MCF 10A (cell line): Measurements from ENCODE around the gene RCL1. TPM values are rescaled to one million over a fixed set of nuclear protein-coding genes. Genes with fewer than 3 reads are reported as not detected.

Source experiments
- BruUV-seq: library from RNA; stranded (reverse); fragments of 400-500 nt; replicated peaks from 2 replicates; lab custom pipeline; 2021; lab: Mats Ljungman, UMichigan
- CTCF ChIA-PET: fragments of 300-600 bp; sonication (Branson Sonifier 250); formaldehyde crosslinking; extraction: SDS; loops from one replicate; lab custom pipeline; 2021; ENCODE audit warnings: antibody characterized with exemption, inconsistent platforms; lab: Yijun Ruan, JAX
- POLR2A ChIA-PET: fragments of 300-600, 350-650 bp; sonication (Branson Sonifier 250); formaldehyde crosslinking; extraction: SDS; loops from one replicate; lab custom pipeline; 2020; ENCODE audit warnings: antibody characterized with exemption, inconsistent platforms; lab: Yijun Ruan, JAX
- DNase-seq: peaks from one replicate; pipeline ENCODE4 v3.0.0-alpha.2; 2018; ENCODE audit not compliant: unreplicated experiment
- H3K27ac Mint-ChIP-seq: one replicate; pipeline ENCODE4 v1.8.0; 2022; ENCODE audit warnings: mild to moderate bottlenecking, low read depth, mixed read lengths; ENCODE audit not compliant: unreplicated experiment
- H3K27me3 Mint-ChIP-seq: one replicate; pipeline ENCODE4 v1.8.0; 2022; ENCODE audit warnings: mixed read lengths; ENCODE audit not compliant: insufficient read depth, unreplicated experiment
- H3K36me3 Mint-ChIP-seq: one replicate; pipeline ENCODE4 v1.8.0; 2022; ENCODE audit warnings: mild to moderate bottlenecking, moderate library complexity, mixed read lengths; ENCODE audit not compliant: insufficient read depth, unreplicated experiment
- H3K4me1 Mint-ChIP-seq: one replicate; pipeline ENCODE4 v1.8.0; 2022; ENCODE audit warnings: mixed read lengths; ENCODE audit not compliant: insufficient read depth, unreplicated experiment
- H3K4me3 Mint-ChIP-seq: one replicate; pipeline ENCODE4 v1.8.0; 2022; ENCODE audit warnings: mild to moderate bottlenecking, moderate library complexity, mixed read lengths; ENCODE audit not compliant: unreplicated experiment
- H3K9me3 Mint-ChIP-seq: one replicate; pipeline ENCODE4 v1.8.0; 2022; ENCODE audit warnings: mixed read lengths; ENCODE audit not compliant: unreplicated experiment
- CTCF ChIP-seq: fragments of 200-600 bp; IDR thresholded peaks from one replicate; pipeline ENCODE4 v1.8.0; 2022; ENCODE audit warnings: antibody characterized with exemption, mild to moderate bottlenecking; ENCODE audit not compliant: unreplicated experiment
- intact Hi-C: fragments of 100-400 bp; cut with micrococcal nuclease; formaldehyde crosslinking; loops from 2 replicates; pipeline ENCODE4 v1.14.1; 2022
- total RNA-seq: library from RNA; stranded (reverse); gene quantifications from 2 replicates; pipeline ENCODE4 v1.2.3, GENCODE V29; 2022

The RCL1 gene
- total RNA-seq, 1 experiment from 2014 or later, result 27.8 TPM

DNA sequence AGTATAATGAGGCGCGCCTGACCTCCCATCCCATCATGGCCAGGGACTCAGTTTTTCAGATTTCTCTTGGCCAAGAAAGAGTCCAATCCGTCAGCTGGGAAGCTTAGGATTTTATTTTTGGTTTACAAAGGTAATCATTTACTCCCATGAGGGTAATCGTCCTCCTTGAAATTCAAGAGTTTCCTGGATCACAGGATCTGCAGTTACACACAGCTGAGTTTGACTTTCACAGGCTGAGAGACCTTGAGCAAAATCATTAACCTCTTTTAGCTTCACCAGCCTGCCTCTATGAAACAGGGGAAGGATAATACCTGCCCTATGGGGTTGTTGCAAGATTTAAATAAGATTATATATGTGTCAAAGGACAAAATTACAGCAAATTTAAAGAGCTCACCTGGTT lies 36.3 kb upstream of the RCL1 start:
- ChIA-PET CTCF (interaction anchor here (0.8 to 17.8 kb wide), 7 partner anchors 10 to 1236 kb away, joined by 3 to 175 read pairs (median 7); partner anchors contain the start of genes JAK2 and RCL1), POLR2A (interaction anchor here (0.5 to 3.6 kb wide), 3 partner anchors 11 to 110 kb away, joined by 3 to 13 read pairs (median 5); no protein-coding TSS in a partner anchor)
- DNase-seq, result no peak
- Mint-ChIP-seq H3K4me1 (peaks cover 6% of the 10 kb centered on the region), H3K4me3 (no peak overlapping the region), H3K36me3 (no peaks in the 10 kb centered on the region), H3K9me3 (no peaks in the 10 kb centered on the region), H3K27ac (no peak overlapping the region), H3K27me3 (peaks cover 6% of the 10 kb centered on the region)
- BruUV-seq, result no TSS peak
- intact Hi-C loops, result no loop called here
- TF ChIP-seq CTCF, result no peak

DNA sequence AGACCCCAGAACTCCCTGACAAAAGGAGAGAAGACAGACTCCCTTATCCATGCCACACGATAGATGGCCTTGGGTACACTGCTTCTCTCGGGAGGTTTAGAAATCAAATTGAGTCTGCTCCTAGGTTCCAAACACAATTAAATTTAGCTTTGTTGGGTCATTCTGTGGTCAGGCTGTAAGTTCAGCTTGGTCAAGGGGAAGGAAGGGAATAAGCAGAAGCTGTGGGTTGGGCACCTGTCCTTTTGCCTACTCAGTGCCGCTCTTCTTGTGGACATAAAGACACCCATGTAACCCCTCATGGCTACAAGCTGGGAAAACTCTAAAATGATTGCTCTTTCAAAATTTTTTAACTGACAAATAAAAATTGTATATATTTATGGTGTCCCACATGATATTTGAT lies 32.6 kb upstream of the RCL1 start:
- Mint-ChIP-seq H3K4me1 (peaks cover 5% of the 10 kb centered on the region), H3K27ac (no peak overlapping the region), H3K4me3 (no peak overlapping the region), H3K36me3 (no peaks in the 10 kb centered on the region), H3K27me3 (peaks cover 12% of the 10 kb centered on the region), H3K9me3 (no peaks in the 10 kb centered on the region)
- intact Hi-C loops, result loop anchor here (5.0 kb wide), 5 partner anchors 37 to 842 kb away; partner anchors contain the start of gene INSL6
- TF ChIP-seq CTCF, result no peak
- BruUV-seq, result no TSS peak
- DNase-seq, result no peak
- ChIA-PET CTCF (interaction anchor here (0.6 to 17.8 kb wide), 36 partner anchors 8 to 1944 kb away, joined by 3 to 175 read pairs (median 4); partner anchors contain the start of genes JAK2 and RCL1), POLR2A (interaction anchor here (1.1 to 2.6 kb wide), 2 partner anchors 33 to 164 kb away, joined by 3 to 17 read pairs; partner anchors contain the start of gene RCL1)

DNA sequence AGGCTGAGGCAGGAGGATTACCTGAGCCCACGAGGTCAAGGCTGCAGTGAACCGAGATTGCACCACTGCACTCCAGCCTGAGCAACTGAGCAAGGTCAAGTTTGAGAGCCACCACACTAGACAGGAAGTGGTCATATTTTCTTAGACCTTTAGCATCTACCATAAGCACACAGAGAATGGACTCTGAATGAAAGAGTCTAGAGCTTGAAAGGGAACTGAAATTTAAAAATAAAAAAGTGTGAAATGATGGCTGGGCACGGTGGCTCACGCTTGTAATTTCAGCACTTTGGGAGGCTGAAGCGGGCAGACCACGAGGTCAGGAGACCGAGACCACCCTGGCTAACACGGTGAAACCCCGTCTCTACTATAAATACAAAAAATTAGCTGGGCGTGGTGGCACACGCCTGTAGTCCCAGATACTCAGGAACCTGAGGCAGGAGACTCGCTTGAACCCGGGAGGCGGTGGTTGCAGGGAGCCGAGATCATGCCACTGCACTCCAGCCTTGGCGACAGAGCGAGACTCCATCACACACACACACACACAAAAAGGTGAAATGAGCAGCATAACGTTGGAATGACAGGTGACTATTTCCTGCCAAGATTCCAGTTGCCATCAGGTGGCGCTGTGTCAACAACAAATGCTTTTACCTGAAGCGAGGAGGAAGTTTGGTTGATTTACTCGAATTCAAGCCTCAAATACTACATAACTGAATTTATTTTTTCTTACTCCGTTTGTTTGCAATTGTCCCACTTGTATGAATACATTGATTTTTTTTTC lies 30.4 kb upstream of the RCL1 start:
- Mint-ChIP-seq H3K36me3 (no peaks in the 10 kb centered on the region), H3K4me1 (no peaks in the 10 kb centered on the region), H3K9me3 (no peaks in the 10 kb centered on the region), H3K27ac (no peak overlapping the region), H3K4me3 (no peak overlapping the region), H3K27me3 (peaks cover 12% of the 10 kb centered on the region)
- intact Hi-C loops, result loop anchor here (1.0 to 5.0 kb wide), 7 partner anchors 35 to 840 kb away; partner anchors contain the start of gene INSL6
- peak; percentile 85 for DNase-seq
- no TSS peak for BruUV-seq
- ChIA-PET POLR2A (interaction anchor here (1.1 to 1.5 kb wide), 4 partner anchors 27 to 224 kb away, joined by 3 to 5 read pairs (median 4); partner anchors contain the start of gene RCL1), CTCF (interaction anchor here (0.6 to 17.8 kb wide), 50 partner anchors 8 to 1906 kb away, joined by 3 to 175 read pairs (median 4); partner anchors contain the start of genes JAK2 and RCL1)
- TF ChIP-seq CTCF, result peak; percentile 76
